GM12891 (cell line): Measurements from ENCODE around the gene ZNF618.

Source experiments
- DNase-seq: peaks from one replicate; pipeline ENCODE4 v3.0.0; 2011; ENCODE audit warnings: low spot score; ENCODE audit not compliant: insufficient read length
- FAIRE-seq: peaks from 2 replicates; lab custom pipeline; 2011; peaks lifted over from hg19 to GRCh38; lab: Jason Lieb, UNC
- PAX5 ChIP-seq: IDR thresholded peaks from 2 replicates; pipeline ENCODE4 v1.6.1; 2011; ENCODE audit warnings: low read length, moderate library complexity, mild to moderate bottlenecking; ENCODE audit not compliant: insufficient read depth, severe bottlenecking
- POLR2A ChIP-seq: IDR thresholded peaks from 2 replicates; pipeline ENCODE4 v1.6.1; 2011; ENCODE audit warnings: low read depth, low read length, control low read depth
- POLR2AphosphoS5 ChIP-seq: IDR thresholded peaks from 2 replicates; pipeline ENCODE4 v1.6.1; 2011; ENCODE audit warnings: low read depth, low read length, control low read depth
- POU2F2 ChIP-seq: IDR thresholded peaks from 2 replicates; pipeline ENCODE4 v1.6.1; 2011; ENCODE audit warnings: low read depth, mild to moderate bottlenecking, control low read depth, low read length, moderate library complexity
- SPI1 ChIP-seq: IDR thresholded peaks from 2 replicates; pipeline ENCODE4 v1.6.1; 2011; ENCODE audit warnings: low read depth, low read length, control low read depth
- TAF1 ChIP-seq: IDR thresholded peaks from 2 replicates; pipeline ENCODE4 v1.6.1; 2011; ENCODE audit warnings: low read depth, low read length, control low read depth

ZNF618 gene

DNA sequence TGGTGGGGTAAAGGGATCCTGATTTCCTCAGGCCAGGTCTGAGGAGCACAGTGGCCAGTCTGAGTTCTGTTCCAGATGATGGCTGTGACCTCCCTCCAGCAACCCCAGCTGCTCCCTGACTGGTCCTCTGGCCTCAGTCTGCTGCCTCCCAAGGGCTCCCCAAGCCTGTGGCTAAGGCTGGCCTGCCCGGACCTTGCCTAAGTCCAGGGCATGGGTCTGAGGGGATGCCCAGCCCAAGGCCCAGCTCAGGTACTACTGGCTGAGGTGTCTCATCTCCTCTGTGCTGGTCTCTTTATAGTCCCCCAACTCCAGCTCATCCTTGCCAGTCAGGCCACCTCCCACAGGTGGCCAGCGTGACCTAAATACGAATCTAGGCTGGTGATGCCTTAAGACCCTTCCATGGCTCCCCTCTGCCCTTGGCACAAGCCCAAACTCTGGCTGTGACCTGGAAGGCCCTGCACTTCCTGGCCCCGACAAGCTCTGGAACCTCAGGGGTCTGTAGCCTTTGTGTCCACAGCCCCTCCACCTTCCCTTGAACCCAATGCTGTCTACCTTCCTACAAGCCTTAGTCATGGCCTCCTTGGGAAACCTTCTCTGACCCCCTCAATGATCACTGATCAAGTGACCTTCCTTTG is 213.2 kb downstream of the ZNF618 start:
- FAIRE-seq: no peak
- TF ChIP-seq POLR2A: no peak
- TF ChIP-seq SPI1: no peak
- no peak for TF ChIP-seq POU2F2
- no peak for TF ChIP-seq TAF1
- TF ChIP-seq POLR2AphosphoS5: no peak
- TF ChIP-seq PAX5: no peak

GRCh38 chr9:114090798-114091197 is 214.7 kb downstream of the ZNF618 start:
- no peak for DNase-seq
- TF ChIP-seq POLR2A (no peak), POU2F2 (no peak), TAF1 (no peak), PAX5 (no peak), POLR2AphosphoS5 (no peak), SPI1 (no peak)
- no peak for FAIRE-seq

More for the DNA sequence above, 213.2 kb downstream of the ZNF618 start:
- DNase-seq: no peak

DNA sequence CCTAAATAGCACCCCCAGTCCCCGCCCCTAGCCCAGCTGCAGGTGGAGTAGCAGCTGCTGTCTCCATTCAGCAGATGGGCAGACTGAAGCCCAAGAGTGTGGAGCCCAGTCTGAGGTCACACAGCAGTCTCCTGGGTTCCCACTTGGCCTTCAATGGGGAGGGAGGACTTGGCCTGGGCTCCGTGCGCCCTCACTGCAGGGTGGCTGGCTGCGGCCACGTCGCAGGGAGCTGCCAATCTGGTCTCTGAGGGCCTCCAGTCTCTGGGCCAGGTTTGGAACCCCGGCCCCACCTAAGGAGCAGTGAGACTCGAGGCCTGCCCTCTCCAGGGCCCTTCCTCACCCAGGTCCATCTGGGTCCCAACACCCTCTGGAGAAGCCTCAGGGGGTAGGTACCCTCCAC is 215.6 kb downstream of the ZNF618 start:
- FAIRE-seq: no peak
- no peak for DNase-seq
- TF ChIP-seq PAX5 (no peak), POU2F2 (no peak), POLR2AphosphoS5 (no peak), POLR2A (no peak), SPI1 (no peak), TAF1 (no peak)

DNA sequence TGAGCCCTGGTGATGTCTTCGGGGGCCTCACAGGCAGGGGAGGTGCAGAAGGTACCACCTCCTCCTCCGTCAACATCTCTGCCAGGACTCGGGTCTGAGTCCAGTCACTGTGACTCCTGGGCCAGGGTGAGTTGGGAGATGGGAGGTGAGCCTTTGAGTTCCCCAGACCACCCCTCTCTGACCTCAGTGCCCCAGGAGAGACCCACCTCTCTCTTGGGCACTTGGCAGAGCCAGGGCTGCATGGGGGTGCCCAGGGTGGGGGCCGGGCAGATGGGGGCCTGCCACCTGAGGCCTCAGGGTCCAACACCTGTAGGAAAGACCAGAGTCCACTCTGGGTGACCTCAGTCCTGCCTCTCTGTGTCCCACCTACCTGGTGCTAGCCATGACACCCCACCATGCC is 216.2 kb downstream of the ZNF618 start:
- no peak for FAIRE-seq
- no peak for DNase-seq
- TF ChIP-seq POLR2AphosphoS5 (no peak), TAF1 (no peak), POLR2A (no peak), POU2F2 (no peak), SPI1 (no peak), PAX5 (no peak)

DNA sequence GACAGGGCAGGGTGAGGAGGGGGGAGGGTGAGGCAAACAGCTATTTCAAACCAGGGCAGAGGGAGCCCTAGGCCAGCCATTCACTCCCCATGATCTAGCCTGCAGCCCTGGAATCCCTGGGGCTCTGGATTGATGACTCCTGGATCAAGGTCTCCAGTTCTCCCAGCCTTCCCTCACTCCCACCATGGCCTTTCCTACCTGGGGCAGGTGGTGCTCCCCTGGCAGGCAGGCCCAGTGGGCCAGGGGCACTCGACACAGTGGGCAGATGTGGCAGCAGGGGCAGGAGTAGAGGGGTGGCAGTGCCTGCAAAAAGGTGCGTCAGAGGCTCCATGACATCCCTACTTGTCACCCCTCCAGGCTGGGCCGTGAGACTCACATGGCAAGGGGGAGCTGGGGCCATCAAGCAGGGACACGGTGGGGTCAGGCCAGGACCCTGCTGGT is 216.9 kb downstream of the ZNF618 start:
- TF ChIP-seq POLR2AphosphoS5 (no peak), SPI1 (no peak), POU2F2 (no peak), PAX5 (no peak), POLR2A (no peak), TAF1 (no peak)
- DNase-seq: no peak
- no peak for FAIRE-seq

- FAIRE-seq: no peak
- TF ChIP-seq PAX5 (no peak), POLR2A (no peak), TAF1 (no peak), POU2F2 (no peak), POLR2AphosphoS5 (no peak), SPI1 (no peak)
- no peak for DNase-seq
Measured at GRCh38 chr9:114093761-114094505, 217.8 kb downstream of the ZNF618 start.

- no peak for FAIRE-seq
- TF ChIP-seq SPI1 (no peak), TAF1 (no peak), POLR2AphosphoS5 (no peak), PAX5 (no peak), POU2F2 (no peak)
- DNase-seq: no peak
Measured at GRCh38 chr9:114094971-114095370, 218.9 kb downstream of the ZNF618 start.

DNA sequence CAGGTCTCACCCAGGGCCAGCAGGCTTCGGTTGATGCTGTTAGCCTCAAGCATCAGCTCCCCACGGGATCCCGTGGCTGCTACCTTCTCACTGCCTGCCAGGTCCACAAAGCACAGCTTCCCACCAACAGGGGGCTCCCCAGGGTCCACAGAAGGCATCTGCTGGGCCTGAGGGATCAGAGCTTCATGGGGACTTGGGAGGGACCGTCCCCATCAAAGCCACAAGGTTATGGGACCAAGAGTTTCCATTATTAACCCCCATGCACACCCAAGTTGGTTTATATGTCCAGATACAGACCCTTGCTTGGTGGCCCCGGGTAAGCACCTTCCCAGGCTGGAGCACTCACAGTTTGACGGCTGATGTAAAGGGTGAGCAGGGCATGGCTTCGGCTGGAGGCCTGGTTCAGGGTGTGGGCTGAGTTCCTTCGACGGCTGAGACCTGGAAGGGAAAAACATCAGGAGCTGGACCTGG is 220.0 kb downstream of the ZNF618 start:
- no peak for DNase-seq

More for the DNA sequence above, 220.0 kb downstream of the ZNF618 start:
- no peak for FAIRE-seq
- TF ChIP-seq POLR2AphosphoS5 (no peak), PAX5 (no peak), SPI1 (no peak), TAF1 (no peak), POLR2A (no peak), POU2F2 (no peak)
